K562 (cell line): ENCODE results near the gene UVRAG. TPM values are rescaled to one million over a fixed set of nuclear protein-coding genes. Genes with fewer than 3 reads are reported as not detected.
A peak's percentile ranks its signal among the peaks of the same experiment; 100 is the strongest.

Experiments used
- ATAC-seq: fragments of 200-7000 bp; cut with Tn5 transposase; 3 replicates; pipeline ENCODE4 v1.9.1; 2020; ENCODE audit warnings: moderate library complexity
- BruUV-seq: library from RNA; stranded (reverse); fragments of 400-500 nt; replicated peaks from 2 replicates; lab custom pipeline; 2021; lab: Mats Ljungman, UMichigan
- CTCF ChIA-PET: fragments of 300-600 bp; formaldehyde crosslinking; extraction: SDS; loops from one replicate; lab custom pipeline; 2021; ENCODE audit warnings: low intra/inter-chr PET ratio; lab: Yijun Ruan, JAX
- POLR2A ChIA-PET: fragments of 300-600, 350-650 bp; sonication (Branson Sonifier 250); formaldehyde crosslinking; extraction: SDS; loops from one replicate; lab custom pipeline; 2021; ENCODE audit warnings: antibody characterized with exemption, inconsistent platforms; lab: Yijun Ruan, JAX
- DNase-seq, 4 experiments: peaks; one replicate each; pipeline versions ENCODE4 v3.0.0 to v3.0.0-alpha.2; 2011 to 2018; ENCODE audit warnings: low spot score in 3 of 4, mixed read lengths in 3 of 4; ENCODE audit errors: extremely low read depth in 1 of 4
- FAIRE-seq: peaks from 2 replicates; lab custom pipeline; 2011; peaks lifted over from hg19 to GRCh38; lab: Jason Lieb, UNC
- H2AFZ ChIP-seq: 2 replicates; pipeline ENCODE4 v1.6.0; 2011; ENCODE audit warnings: low read depth, low read length, control low read depth, inconsistent platforms
- H3K27ac ChIP-seq: fragments of 200-600 bp; 3 replicates; pipeline ENCODE4 v1.8.0; 2011; ENCODE audit warnings: low read depth, mild to moderate bottlenecking, control low read depth, inconsistent platforms, low read length, moderate library complexity, mixed read lengths; ENCODE audit errors: extremely low read depth
- H3K27me3 ChIP-seq, 2 experiments: fragments of 300-600 bp in 1 of 2; 2 replicates in 1 of 2; 3 replicates in 1 of 2; pipeline versions ENCODE4 v1.6.0 to v1.8.0; 2011; ENCODE audit warnings: inconsistent platforms in 2 of 2, low read length in 2 of 2, mild to moderate bottlenecking in 1 of 2, mixed read lengths in 1 of 2, moderate library complexity in 1 of 2; ENCODE audit not compliant: control insufficient read depth in 2 of 2, insufficient read depth in 2 of 2
- H3K36me3 ChIP-seq: fragments of 300-600 bp; 3 replicates; pipeline ENCODE4 v1.8.0; 2011; ENCODE audit warnings: mild to moderate bottlenecking, low read length, inconsistent platforms; ENCODE audit not compliant: control insufficient read depth, insufficient read depth
- H3K4me1 ChIP-seq, 2 experiments: fragments of 200-600 bp in 1 of 2; replicated peaks in 1 of 2; 2 replicates in 1 of 2; 3 replicates in 1 of 2; pipeline versions ENCODE4 v1.5.1 to v1.8.0; 2011; ENCODE audit warnings: inconsistent platforms in 2 of 2, low read length in 2 of 2, mild to moderate bottlenecking in 1 of 2, mixed read lengths in 1 of 2, moderate library complexity in 1 of 2; ENCODE audit not compliant: control insufficient read depth in 2 of 2, insufficient read depth in 2 of 2
- H3K4me2 ChIP-seq: 2 replicates; pipeline ENCODE4 v1.6.1; 2011; ENCODE audit warnings: low read length, control low read depth, inconsistent platforms, mixed read lengths; ENCODE audit not compliant: insufficient read depth
- H3K4me3 ChIP-seq: fragments of 200-600 bp; sonication (generic), shearing (Covaris generic); 2 replicates; pipeline ENCODE4 v1.5.1; 2016; ENCODE audit warnings: control low read depth, inconsistent platforms
- H3K79me2 ChIP-seq: fragments of 200-600 bp; 3 replicates; pipeline ENCODE4 v1.8.0; 2011; ENCODE audit warnings: low read length, inconsistent platforms; ENCODE audit not compliant: control insufficient read depth, insufficient read depth
- H3K9ac ChIP-seq, 2 experiments: 2 replicates each; pipeline versions ENCODE4 v1.6.0 to v1.6.1; 2011; ENCODE audit warnings: low read depth in 2 of 2, low read length in 2 of 2, control low read depth in 1 of 2, inconsistent platforms in 1 of 2, mild to moderate bottlenecking in 1 of 2, mixed read lengths in 1 of 2; ENCODE audit not compliant: insufficient read depth in 1 of 2
- H3K9me1 ChIP-seq: one replicate; pipeline ENCODE4 v1.6.0; 2011; ENCODE audit warnings: inconsistent platforms, mild to moderate bottlenecking, low read length, moderate library complexity; ENCODE audit not compliant: control insufficient read depth, insufficient read depth
- H3K9me3 ChIP-seq: replicated peaks from 2 replicates; pipeline ENCODE4 v1.5.1; 2011; ENCODE audit warnings: low read depth, low read length, inconsistent platforms; ENCODE audit not compliant: control insufficient read depth, insufficient read depth
- H4K20me1 ChIP-seq: replicated peaks from 2 replicates; pipeline ENCODE4 v1.6.1; 2011; ENCODE audit warnings: low read length, inconsistent platforms, mixed read lengths; ENCODE audit not compliant: control insufficient read depth, insufficient read depth
- ELF2 ChIP-seq: fragments of 250-450 bp; sonication (Bioruptor Pico); IDR thresholded peaks from 2 replicates; pipeline ENCODE4 v1.5.0; 2021; ENCODE audit warnings: mild to moderate bottlenecking
- NCOA2 ChIP-seq, 2 experiments: fragments of 450-650 bp; IDR thresholded peaks; 2 replicates each; pipeline ENCODE4 v1.6.1; 2018; ENCODE audit warnings: mild to moderate bottlenecking in 2 of 2, moderate library complexity in 1 of 2; ENCODE audit not compliant: partially characterized antibody in 2 of 2
- SRSF7 ChIP-seq: fragments of 200-400 bp; formaldehyde crosslinking; optimal IDR thresholded peaks from 2 replicates; pipeline ENCODE3; 2017; ENCODE audit warnings: mild to moderate bottlenecking, low read depth, low read length
- TAL1 ChIP-seq: fragments of 450-650 bp; IDR thresholded peaks from 2 replicates; pipeline ENCODE4 v1.6.1; 2016; ENCODE audit warnings: mild to moderate bottlenecking
- TCFL5 ChIP-seq: fragments of 250-450 bp; sonication (Bioruptor Pico); conservative IDR thresholded peaks from 2 replicates; pipeline ENCODE4 v1.6.1; 2021; ENCODE audit warnings: mild to moderate bottlenecking, moderate library complexity, matching md5 sums
- WGBS: fragments of 100-300 bp; shearing (Covaris generic); methylation state at CpG from one replicate; pipeline ENCODE4 v1.1.6; 2016; ENCODE audit warnings: low coverage, mixed read lengths; ENCODE audit not compliant: insufficient coverage; ENCODE audit errors: missing lambda C conversion rate; 5-methylcytosine and 5-hydroxymethylcytosine counted together
- in situ Hi-C: fragments of 300-500 bp; cut with MboI; formaldehyde crosslinking; loops from 4 replicates; pipeline ENCODE4 v1.15.0; 2018; ENCODE audit warnings: inconsistent platforms, mixed read lengths
- intact Hi-C: fragments of 100-400 bp; cut with micrococcal nuclease; formaldehyde crosslinking; loops from 2 replicates; pipeline ENCODE4 v1.14.2; 2022
- polyA plus RNA-seq, 8 experiments: library from polyadenylated mRNA; depleted of rRNA in 4 of 8; stranded (reverse) in 5 of 8; unstranded in 3 of 8; fragments of >200 nt; fragmentation: Nextera tagmentation in 2 of 8; fragmentation: Illumina TruSeq in 1 of 8; extraction: Ambion mirVana in 2 of 8; extraction: Trizol in 1 of 8; gene quantifications; 2 replicates each; pipeline versions ENCODE4 v1.2.1 to v1.2.3, GENCODE V29; 2011 to 2014; ENCODE audit warnings: inconsistent platforms in 1 of 8, missing spikeins in 1 of 8
- total RNA-seq, 7 experiments: library from RNA; depleted of rRNA in 6 of 7; stranded (reverse); fragments of >200 nt in 6 of 7; fragmentation: Illumina TruSeq in 2 of 7; extraction: Trizol in 2 of 7; gene quantifications; 2 replicates each; pipeline versions ENCODE4 v1.2.1 to v1.2.3, GENCODE V29; 2011 to 2021; ENCODE audit warnings: low replicate concordance in 1 of 7
- TF ChIP-seq, protein P1 (sequence below): fragments of 250-450 bp; sonication (Bioruptor Pico); IDR thresholded peaks from 2 replicates; pipeline ENCODE4 v1.8.0; 2021; ENCODE audit warnings: moderate library complexity, mild to moderate bottlenecking, inconsistent platforms

The UVRAG gene
- total and polyA plus RNA-seq, 9 of the 15 experiments (the other 6 are each of a cell fraction or from before 2014, with no cell fraction given) = 3.1 to 17.8 (median 12.4) TPM

DNA sequence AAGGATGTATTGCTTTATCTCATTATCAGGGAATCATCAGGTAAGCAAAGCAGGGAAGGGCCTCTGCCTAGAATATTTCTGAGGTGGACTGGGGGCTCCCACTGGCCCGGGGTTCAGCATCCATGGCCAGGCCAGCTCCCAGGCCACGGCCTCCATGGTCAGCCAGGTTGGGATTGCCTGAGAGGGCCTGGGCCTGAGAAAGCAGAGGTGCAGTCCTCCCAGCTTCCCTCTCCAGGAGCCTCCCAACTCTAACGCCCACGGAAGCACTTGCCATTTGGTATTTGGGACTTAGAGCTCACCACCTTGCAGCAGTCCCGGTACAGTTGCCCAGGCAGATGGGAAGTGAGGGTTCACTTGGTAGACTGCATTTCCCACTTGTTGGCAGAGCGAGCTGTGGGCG is 33.7 kb upstream of the UVRAG start:
- H3K4me1 ChIP-seq = peaks cover 6% of the 10 kb centered on the region in 2 experiments; a peak in 3 of 5 replicates
- DNase-seq (no peak), ATAC-seq (no peak), FAIRE-seq (no peak)
- CTCF ChIA-PET = no interaction called here
- H3K27ac ChIP-seq = no peak overlapping the region
- in situ Hi-C loops (loop anchor here (10.0 kb wide), 1 partner anchor 336 kb away; no protein-coding TSS in a partner anchor), intact Hi-C loops (no loop called here)
- H3K9me1 ChIP-seq = no peaks in the 10 kb centered on the region
- H3K4me3 ChIP-seq = no peak overlapping the region
- no peaks in the 10 kb centered on the region for H3K79me2 ChIP-seq
- no peaks in the 10 kb centered on the region for H3K27me3 ChIP-seq
- BruUV-seq = no TSS peak
- POLR2A ChIA-PET = interaction anchor here (1.2 kb wide), 1 partner anchor 11 kb away, joined by 3 read pairs; no protein-coding TSS in a partner anchor
- H2AFZ ChIP-seq = no peak overlapping the region
- no peaks in the 10 kb centered on the region for H3K9me3 ChIP-seq
- no peaks in the 10 kb centered on the region for H4K20me1 ChIP-seq
- 0 out of 4 replicates have a peak overlapping the region, but pooled peaks of 1 of the 2 experiments have one; percentile 17 for H3K9ac ChIP-seq
- 24% methylated on average over 7 of the region's 7 CpGs for WGBS
- H3K36me3 ChIP-seq = no peaks in the 10 kb centered on the region
- no peak for TF ChIP-seq NCOA2 (IDR thresholded peaks at IDR 0.05; ENCODE audit: partially characterized antibody in 2 of 2)
- no peak for TF ChIP-seq TCFL5 (CRISPR knock-in tag)
- TF ChIP-seq SRSF7 = no peak
- TF ChIP-seq TAL1 = no peak
- no peak for TF ChIP-seq ELF2 (CRISPR knock-in tag)
- TF ChIP-seq, protein P1, sequence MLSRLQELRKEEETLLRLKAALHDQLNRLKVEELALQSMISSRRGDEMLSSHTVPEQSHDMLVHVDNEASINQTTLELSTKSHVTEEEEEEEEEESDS (CRISPR knock-in tag) = no peak
- H3K4me2 ChIP-seq = no peak overlapping the region
